Measurements from ENCODE around the gene GRIK4.

The GRIK4 gene

DNA sequence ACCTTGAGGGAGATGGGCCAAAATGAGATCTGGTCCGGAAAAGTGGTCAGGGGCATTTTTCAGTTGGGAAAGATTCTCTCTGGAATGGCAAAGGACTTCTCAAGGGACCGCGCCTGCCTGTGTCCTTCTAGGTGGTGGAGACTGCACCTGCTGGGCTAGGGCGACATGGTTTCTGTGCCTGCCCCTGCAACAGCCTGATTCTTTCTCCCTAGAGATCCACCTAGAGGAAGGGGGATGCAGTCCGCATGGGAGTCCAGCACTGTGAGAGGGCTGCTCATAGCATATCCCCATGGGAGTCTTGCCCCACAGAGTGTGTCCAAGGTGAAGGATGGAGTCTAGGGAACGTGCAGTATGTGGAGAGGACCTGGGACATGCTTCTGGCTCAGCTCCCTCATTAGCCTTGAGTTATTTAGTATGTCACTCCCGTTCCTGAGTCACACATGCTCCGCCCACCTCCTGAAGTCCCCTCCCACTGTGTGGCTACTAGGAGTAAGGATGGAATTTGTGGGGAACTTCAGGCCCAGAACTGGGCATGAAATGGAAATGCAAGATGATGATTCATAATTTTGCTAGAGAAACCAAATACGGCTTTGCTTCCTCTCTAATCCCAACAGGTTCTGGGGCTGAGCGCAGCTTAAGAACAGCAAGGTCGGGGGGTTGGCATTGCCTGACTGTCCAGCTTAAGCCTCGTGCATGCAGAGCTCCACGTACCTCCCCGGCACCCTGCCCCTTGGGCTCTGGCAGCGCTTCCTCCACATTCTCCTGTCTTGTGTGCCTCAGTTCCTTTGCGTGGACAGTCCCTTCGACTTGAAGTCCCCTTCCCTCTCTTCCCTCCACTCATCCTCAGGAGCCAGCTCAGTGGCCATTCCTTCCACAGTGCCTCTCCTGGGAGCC, 35.0 kb downstream of the GRIK4 start:
- no peak for DNase-seq (ENCODE audit: low read depth in 1 of 2, low spot score in 1 of 2)

DNA sequence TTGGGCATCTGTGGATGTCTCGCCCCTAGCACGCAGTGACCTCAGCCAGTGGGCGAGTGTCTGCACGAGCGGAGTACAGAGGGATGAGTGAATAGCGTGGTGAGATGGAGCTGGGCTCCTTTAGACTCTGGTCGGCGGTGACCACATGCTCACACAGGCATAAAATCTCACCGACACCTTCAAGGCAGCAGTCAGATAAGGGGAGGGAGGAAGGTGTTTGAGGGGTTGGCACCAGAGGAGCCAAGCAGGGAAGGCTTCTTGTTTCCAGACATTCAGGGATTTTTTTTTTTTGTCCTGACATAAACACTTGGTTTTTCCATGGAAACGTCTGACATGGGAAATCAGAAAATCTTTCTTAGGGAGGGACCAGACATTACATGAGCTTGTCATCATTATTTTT, 35.8 kb downstream of the GRIK4 start:
- DNase-seq (ENCODE audit: low read depth in 1 of 2, low spot score in 1 of 2) = no peak

DNA sequence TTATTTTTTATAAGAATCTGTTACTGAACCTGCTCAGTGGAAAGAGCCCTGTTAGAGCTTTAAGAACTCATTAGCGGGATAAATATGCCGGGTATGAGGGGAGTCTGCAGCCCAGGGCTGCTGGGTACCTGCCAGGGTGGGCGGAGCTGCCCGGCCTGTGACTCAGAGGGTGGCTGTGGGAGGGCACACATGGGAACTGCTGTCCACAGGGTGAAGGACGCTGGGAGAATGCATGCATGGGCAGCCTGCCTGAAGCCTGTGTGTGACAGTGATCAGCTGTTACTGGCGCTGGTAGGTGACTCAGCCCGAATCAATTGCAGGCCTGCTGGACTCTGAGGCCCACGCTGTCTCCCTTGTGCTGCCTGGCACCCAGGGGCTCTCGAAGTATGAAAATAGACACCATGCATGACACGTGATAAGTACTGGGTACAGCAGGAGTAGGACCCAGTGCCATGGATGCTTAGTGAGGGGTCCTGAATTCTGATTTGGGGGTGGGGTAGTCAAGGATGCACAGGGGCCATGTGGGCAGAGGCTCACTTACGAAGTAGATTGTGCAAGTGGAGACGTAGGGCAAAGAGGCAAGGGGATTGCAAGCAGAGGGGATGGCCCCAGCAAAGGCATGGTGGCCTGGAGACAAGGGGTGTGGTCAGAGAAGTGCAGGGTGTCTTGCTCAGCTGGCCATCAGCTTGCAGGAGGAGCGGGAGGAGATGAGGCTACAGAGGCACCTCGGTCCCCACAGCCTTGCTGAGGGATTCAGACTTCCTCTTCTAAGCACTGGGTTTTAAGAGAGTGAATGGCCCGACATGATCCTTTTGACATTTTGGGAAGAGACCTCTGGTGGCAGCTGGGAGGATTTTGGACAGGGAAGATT, 36.5 kb downstream of the GRIK4 start:
- DNase-seq (ENCODE audit: low read depth in 1 of 2, low spot score in 1 of 2) = no peak

DNA sequence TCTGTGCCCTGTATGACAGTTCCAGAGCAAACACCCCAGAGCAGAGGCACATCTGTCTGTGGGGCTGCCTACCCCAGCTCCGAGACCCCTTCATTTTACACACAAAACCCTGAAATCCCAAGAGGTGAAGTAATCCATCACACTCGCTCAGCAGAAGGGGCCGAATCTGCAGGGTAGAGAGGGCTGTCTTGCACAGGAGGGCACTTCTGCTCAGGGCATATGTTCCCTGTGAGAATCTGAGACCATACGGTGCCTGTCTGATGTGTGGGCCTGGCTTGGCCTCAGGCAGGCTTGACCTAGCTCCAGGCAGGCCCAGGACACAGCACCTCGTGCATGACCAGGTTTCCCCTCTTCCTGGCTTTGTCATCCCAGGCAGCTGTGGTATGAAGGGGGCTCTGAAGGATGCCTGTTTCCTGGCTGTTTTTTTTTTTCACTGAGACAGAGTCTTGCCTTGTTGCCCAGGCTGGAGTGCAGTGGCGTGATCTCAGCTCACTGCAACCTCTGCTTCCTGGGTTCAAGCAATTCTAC, 37.2 kb downstream of the GRIK4 start:
- no peak for DNase-seq (ENCODE audit: low read depth in 1 of 2, low spot score in 1 of 2)

DNA sequence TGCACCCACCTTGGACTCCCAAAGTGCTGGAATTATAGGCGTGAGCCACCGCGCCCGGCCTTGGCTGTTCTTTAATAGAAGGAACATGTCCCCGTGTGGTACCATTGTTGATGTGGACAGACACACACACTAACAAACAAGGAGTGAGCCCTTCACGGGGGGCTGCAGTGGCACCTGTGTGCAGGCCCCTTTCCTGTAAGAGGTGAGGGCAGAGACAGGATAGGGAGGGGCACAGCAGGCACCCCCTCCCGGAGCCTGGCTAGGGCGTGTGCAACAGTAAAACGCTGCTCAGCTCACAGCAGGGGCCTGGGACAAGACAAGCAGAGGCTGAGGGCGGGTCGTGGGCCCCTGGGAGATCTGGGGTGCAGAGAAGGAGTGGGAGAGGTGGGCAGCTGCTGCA, 37.8 kb downstream of the GRIK4 start:
- no peak for DNase-seq (ENCODE audit: low read depth in 1 of 2, low spot score in 1 of 2)

DNA sequence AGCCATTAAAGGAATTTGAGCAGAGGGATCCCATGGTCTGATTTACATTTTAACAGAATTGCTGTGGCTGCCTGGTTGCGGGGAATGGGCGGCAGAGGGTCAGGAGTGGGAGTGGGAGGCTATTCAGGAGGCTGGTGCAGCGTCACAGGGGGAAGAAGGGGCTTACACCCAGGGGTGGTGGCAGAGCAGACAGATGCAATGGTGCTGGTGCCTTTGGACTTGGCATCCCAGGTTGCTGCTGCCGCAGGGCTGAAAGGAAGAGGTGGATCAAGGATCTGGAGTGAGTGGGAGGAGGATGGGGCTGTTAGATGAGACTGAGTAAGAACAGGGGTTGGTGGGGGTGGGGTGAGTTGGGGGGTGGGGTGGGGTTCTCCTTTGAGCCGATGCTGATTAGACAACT, 38.5 kb downstream of the GRIK4 start:
- DNase-seq (ENCODE audit: low read depth in 1 of 2, low spot score in 1 of 2) = no peak

DNA sequence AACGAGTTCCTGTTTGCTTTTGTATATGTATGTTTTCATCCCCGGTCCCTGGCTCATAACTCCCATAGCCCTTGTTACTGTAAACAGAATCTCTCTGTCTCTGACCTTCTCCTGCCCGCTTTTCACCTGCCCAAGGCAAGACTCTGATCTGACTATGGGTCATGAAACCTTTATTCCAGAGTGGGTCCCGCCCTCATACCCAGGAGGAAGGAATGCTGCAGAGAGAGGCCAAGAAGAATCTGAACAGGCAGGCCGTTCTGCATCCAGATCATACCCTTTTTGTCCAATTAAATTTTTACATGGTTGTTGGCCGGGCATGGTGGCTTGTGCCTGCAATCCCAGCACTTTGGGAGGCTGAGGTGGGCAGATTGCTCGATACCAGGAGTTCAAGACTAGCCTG, 39.6 kb downstream of the GRIK4 start:
- no peak for DNase-seq (ENCODE audit: low read depth in 1 of 2, low spot score in 1 of 2)

DNA sequence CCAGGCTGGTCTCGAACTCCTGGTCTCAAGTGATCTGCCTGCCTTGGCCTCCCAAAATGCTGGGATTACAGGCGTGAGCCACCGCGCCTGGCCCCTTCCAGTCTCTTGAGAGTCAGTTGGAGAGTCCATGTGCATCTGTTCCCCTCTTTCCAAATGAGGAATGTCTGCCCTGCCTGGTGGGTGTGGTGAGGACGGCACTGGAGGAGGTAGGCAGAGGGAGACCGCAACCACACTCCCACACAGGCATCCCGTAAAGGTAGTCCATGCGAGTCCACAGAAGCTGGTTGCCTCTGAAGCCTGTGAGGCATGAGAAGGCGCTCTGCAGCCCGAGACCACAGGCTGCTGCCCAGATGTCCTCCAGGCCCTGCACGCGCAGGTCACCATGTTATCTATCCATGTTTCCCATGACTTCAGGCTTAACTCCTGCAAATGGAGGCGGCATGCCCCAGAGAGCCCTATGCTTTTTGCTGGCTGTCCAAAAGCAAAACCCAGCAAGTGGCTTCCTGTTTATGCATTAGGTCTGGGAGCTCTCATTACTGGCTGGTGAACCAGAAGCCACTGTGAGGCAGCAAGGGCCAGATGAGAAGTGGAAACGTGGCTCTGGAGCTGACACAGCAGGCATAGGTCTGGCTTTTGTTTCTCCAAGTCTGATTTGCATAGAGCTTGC, 43.4 kb downstream of the GRIK4 start:
- no peak for DNase-seq (ENCODE audit: low read depth in 1 of 2, low spot score in 1 of 2)

DNA sequence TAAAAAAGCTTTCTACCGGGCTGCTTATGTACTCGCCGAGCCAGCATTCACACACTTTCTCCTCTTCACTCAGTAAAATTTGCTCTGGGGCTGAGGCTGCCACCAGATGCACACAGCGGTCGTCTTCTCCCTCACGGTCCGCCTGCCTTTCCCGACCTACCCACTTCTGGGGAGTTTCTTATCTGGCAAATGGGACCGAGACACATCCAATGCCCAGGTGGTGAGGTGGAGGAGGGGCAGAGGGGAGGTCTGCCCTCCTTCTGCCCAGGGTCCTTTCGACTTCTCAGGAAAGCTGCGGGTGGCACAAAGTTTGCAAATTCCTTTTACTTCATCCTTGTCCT, 43.9 kb downstream of the GRIK4 start:
- no peak for DNase-seq (ENCODE audit: low read depth in 1 of 2, low spot score in 1 of 2)

DNA sequence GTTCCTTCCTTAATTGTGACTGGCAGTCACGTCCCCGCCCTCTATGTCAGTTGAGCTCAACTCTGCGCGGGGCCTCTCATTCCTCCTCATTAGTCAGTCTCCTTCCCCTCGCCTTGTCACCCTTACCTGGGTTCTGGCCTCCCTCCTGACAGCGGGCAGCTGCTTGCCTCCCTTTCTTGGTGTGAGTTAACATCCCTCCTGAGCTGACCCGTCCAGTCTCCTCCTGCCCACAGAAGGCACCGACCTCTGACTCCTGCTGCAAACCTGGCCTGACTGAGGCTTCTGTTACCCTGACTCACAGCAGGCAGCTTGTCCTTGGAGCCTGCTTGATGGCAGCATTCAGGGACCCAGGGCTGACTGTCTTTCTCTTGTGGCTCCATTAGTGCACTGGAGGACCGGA, 45.2 kb downstream of the GRIK4 start:
- DNase-seq (ENCODE audit: low read depth in 1 of 2, low spot score in 1 of 2) = no peak

DNA sequence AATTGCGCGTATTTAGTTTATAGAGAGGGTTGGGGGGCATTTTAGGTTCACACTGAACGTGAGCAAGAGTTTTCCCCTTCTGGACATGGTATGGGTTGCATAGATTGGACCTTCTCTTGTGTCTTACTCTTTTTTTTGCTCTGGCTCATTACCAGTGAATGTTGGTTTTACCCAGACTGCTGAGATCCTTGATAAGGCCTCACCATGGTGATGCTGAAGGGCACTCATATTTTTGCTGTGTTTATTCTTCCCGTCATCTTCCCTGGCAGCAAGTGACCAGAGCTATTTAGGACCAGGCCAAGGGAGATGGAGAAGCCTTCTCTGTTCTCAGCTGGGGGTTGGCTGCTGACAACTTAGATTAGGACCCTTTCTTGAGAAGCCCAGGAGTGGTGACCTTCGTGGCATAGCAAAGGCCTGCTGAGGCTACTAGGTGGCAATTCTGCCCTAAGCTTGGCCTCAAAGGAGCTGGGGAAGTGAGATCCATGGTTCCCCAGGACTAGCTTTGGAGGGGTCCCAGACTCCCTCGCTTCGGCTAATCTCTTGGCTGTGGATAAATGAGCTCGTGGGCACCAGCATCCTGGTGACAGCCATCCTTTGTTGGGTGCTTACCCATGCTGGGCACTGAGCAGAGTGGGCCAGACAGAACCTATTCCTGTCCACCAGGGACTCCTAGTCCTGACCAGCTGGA, 47.3 kb downstream of the GRIK4 start:
- no peak for DNase-seq (ENCODE audit: low read depth in 1 of 2, low spot score in 1 of 2)

DNA sequence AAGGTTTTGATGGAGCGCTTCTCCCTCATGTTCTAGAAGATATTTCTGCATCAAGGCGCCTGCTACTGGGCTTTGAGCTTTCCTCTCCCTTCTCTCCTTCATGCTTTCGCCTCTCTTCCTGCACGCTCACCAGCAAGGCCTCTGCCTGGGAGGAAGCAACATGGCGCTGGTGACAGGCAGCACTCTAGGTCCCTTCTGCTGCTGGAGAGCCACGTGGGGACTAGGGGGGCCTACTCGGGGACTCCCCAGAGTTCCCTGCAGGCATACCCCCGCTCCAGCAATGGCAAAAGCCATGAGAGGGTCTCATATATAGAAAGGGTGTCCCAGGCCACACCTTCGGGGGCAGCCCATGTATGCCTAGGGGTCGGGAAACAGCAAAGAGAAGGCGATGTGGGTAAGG, 49.7 kb downstream of the GRIK4 start:
- DNase-seq (ENCODE audit: low read depth in 1 of 2, low spot score in 1 of 2) = no peak

DNA sequence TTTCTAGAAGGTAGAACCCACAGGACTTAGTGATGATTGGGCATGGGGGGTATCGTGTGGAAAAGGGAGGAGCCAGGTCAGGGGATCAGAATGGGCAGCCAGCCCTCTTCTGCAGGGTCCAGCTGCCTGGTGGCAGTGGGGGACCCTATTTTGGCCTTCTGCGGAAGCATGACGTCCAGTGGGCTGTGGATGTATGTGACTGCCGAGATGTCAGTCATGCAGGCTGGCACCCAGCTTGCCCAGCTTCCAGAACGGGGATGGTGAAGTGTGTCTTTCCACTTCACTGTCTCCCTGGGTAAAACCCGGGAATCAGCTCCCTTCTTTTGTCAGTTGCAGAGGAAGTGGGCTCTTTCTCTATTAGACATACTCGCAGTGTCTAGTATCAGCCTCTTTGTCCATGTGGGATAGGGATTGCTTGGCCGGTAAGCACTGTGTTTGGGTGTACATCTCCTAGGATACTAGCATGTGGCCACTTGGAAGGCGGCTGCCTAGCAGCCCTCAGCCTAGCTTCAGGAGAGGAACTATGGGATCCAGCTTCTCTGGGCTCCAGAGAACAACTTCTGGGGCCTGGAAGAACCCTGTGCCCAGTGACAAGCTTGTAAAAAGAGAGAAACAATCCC, 51.4 kb downstream of the GRIK4 start:
- DNase-seq (ENCODE audit: low read depth in 1 of 2, low spot score in 1 of 2) = no peak

DNA sequence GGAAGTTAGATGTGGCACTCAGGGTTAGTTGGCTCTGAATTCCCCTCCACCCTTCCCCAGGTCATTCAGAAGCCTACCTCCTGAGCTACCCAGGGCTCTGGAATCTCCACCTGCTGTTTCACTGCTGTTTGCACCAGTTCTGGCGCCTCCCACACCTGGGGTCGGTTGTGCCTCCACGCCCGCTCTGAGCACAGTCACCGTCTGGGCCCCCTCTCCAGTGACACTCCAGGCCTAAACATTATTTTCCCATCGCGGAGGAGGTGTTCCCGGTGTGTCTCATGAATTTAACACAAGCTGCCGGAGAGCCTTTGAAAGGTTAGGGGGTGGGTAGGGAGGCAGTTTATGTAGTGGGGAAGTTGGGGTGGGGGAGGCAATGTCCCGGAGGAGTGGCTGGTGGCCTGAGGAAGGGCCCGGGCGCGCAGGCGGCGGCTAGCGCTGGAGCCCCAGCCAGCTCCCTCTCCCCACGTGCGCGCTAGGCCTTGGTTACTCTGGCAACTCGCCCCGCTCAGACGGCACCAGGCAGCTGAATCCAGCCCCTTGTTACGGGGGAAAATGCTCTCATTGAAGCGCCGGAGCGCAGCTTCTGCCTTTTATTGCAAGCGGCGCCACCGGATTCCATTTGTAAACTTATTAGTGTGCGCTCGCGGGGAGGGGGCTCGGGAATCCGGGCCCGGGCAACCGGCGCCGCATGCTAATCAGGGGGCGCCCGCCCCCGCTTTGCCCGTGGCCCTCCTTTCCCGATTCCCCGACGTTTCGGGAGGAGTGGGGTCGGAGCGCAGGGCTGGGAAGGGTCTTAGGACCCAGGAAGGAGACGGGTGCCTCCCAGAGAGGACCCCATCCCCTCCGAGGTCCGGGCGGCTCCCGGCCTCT, 52.4 kb downstream of the GRIK4 start:
- no peak for DNase-seq (ENCODE audit: low read depth in 1 of 2, low spot score in 1 of 2)

DNA sequence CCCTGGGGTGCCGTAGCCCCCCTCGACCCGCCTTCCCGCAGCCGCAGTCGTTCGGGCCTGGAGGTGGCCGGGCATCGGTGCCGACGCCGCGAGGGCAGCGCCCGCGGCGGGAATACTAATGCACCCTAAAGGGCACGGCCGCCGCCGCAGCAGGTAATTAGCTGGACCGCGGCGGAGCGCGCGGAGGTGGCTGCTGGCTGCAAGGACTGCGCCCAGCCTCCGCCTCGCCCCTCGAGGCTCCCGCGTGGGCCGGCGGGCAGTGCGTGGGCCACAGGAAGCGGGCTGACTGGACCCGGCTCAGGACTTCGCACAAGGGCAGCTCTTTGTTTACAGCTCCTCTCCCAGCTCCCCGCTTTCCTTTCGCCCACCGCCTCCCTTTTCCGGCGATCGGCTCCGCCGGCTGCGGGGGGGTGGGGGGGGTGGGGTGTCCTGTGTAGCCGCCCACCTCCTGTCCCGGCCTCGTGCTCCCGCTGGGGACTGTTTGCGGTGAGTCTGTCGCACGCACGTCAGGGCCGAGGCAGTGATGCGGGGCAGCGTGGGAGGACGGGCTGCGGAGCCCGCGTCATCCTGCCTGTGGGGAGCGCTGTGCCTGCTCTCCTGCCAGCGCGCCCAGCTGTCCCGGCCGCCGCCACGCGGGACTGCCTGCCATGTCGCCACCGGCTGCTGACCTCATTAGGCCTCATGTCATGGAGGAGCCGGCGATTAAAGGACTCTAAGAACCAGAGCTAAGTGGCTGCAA, 53.2 kb downstream of the GRIK4 start:
- peak in 1 of 2 donors; percentile 7 for DNase-seq (ENCODE audit: low read depth in 1 of 2, low spot score in 1 of 2)

DNA sequence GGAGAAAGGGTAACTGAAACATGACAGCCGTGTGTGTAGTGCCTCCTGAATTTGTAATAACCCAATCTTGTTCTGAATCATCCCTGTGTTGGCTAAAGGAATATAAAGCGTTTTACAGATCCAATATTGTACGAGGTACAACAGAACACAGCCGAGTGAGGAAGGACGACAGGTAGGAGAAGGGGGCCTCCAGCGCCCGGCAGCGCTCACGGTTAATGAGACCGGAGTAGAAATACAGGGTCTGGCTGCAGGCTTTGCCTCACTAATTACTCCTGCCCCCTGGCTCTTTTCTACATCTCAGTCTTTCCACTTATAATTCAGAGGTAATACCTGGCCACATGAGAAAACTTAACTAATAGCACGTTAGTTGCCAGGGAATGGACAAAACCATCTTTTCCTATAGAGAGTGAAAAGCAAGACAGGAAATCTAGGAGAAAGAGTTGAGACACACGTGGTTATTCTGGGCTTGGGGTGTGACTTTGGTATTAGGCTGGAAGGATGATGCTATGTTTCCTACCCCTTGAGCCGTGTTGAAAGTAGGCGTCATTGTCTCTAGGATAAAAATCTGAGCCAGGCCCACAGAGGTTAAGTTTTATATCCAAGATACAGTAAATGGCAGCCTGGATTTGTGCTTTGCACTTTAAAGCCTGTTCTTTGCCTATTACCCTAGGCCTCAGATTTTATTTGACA, 54.1 kb downstream of the GRIK4 start:
- no peak for DNase-seq (ENCODE audit: low read depth in 1 of 2, low spot score in 1 of 2)

DNA sequence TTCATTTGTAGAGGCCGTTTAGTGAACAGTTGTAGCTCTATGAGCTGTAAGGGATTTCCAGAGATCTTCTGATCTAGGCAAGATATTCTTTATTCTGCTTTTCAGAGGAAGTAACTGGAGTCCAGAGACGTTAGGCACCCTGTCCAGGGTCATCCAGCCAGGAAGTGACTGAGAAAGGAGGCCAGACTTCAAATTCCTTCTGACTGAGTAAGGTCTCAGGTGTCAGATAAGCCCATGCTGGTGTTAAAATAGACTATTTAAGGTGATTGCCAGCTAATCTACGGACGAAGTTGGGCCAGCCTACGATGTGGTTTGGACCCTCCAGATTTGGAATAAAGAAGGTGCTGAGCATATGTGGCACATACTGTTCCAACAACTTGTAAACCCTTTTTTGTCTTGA, 54.6 kb downstream of the GRIK4 start:
- DNase-seq (ENCODE audit: low read depth in 1 of 2, low spot score in 1 of 2) = no peak

DNA sequence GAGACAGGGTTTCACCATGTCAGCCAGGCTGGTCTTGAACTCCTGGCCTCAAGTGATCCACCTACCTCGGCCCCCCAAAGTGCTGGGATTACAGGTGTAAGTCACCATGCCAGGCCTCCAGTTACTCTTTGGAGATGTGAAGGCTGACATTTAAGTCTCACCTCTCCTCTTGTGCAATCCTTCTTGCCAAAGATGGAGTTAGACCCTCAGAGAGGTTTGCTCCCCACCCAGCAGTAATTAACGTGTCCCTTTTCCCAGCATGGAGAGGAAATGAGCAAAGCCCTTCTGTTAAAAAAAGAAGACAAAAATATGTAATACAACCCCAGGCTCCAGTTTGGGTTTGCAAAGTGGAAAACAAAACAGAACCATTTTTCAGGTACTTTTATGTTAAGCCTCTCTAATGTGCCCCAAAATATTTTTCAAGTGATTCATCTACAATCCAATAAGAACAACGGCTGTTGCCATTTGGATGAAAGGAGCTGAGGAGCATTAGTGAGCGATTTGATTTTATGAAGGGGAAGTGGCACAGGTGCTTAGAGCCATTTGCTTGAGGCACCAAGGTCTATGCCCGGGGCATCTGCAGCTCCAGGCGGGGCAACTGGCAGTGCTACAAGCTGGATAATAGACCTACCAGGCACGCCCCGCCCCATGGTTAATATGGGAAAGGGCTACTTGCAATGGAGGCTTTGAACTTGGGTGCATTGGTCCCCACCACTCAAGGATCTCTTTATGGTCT, 57.2 kb downstream of the GRIK4 start:
- no peak for DNase-seq (ENCODE audit: low read depth in 1 of 2, low spot score in 1 of 2)

All from activated CD4-positive, alpha-beta T cell treated with anti-CD3 and anti-CD28 coated beads, Interleukin-2, amount 50 U/mL, for 24 hours (primary cell).